Measurements from ENCODE around the gene RAB40AL.
"Not testable (repeated sequence)": the region's sequence is repeated elsewhere in the genome, so short reads cannot be mapped to it uniquely, and the experiment has no call there.

GRCh38 chrX:102971536-102971935 lies 34.5 kb downstream of the RAB40AL start:
- not testable (repeated sequence) for TF ChIP-seq CTCF (conservative IDR thresholded peaks at IDR 0.05; ENCODE audit: low read depth, low read length); EZH2 (IDR thresholded peaks at IDR 0.05; ENCODE audit: borderline replicate concordance, low read depth, low read length, poor library complexity, severe bottlenecking)

All from A673 (cell line).